Mononuclear cell (primary cell): ENCODE measurements around the gene SF3A2. TPM values are rescaled to one million over a fixed set of nuclear protein-coding genes. Genes with fewer than 3 reads are reported as not detected.

ENCODE experiments used
- H3K27me3 ChIP-seq: 2 replicates; pipeline ENCODE4 v1.6.0; 2011; ENCODE audit warnings: low read length, control low read depth; ENCODE audit not compliant: insufficient read depth
- H3K4me1 ChIP-seq: 2 replicates; pipeline ENCODE4 v1.5.1; 2011; ENCODE audit warnings: mild to moderate bottlenecking, low read length, control low read depth; ENCODE audit not compliant: insufficient read depth
- H3K4me3 ChIP-seq: 2 replicates; pipeline ENCODE4 v1.5.1; 2011; ENCODE audit warnings: mild to moderate bottlenecking, low read length, moderate library complexity
- H3K9me3 ChIP-seq: 2 replicates; pipeline ENCODE4 v1.5.1; 2011; ENCODE audit warnings: low read depth, mild to moderate bottlenecking, control low read depth, low read length
- total RNA-seq: library from RNA; depleted of rRNA; stranded (reverse); fragments of >200 nt; gene quantifications from one replicate; pipeline ENCODE4 v1.2.3, GENCODE V29; 2012

SF3A2 gene
- total RNA-seq, 1 donor, result 68.1 TPM

DNA sequence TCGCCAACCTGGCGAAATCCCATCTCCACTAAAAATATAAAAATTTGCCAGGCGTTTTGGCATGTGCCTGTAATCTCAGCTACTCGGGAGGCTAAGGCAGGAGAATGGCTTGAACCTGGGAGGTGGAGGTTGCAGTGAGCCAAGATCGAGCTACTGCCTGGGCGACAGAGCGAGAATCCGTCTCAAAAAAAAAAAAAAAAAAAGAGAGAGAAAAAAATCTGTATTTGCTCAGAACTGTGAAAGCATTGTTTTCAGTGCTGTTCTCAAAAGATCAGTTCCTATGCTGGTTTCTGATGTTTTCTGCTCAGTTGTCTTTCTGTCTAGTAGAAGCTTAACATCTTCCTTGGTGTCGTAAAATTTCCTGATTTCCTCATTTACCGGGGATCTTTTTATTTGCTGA is 2.5 kb downstream of the SF3A2 start:
- Histone ChIP-seq H3K27me3 (no peaks in the 10 kb centered on the region), H3K4me1 (peaks cover 74% of the 10 kb centered on the region), H3K4me3 (no peak overlapping the region), H3K9me3 (no peaks in the 10 kb centered on the region)

DNA sequence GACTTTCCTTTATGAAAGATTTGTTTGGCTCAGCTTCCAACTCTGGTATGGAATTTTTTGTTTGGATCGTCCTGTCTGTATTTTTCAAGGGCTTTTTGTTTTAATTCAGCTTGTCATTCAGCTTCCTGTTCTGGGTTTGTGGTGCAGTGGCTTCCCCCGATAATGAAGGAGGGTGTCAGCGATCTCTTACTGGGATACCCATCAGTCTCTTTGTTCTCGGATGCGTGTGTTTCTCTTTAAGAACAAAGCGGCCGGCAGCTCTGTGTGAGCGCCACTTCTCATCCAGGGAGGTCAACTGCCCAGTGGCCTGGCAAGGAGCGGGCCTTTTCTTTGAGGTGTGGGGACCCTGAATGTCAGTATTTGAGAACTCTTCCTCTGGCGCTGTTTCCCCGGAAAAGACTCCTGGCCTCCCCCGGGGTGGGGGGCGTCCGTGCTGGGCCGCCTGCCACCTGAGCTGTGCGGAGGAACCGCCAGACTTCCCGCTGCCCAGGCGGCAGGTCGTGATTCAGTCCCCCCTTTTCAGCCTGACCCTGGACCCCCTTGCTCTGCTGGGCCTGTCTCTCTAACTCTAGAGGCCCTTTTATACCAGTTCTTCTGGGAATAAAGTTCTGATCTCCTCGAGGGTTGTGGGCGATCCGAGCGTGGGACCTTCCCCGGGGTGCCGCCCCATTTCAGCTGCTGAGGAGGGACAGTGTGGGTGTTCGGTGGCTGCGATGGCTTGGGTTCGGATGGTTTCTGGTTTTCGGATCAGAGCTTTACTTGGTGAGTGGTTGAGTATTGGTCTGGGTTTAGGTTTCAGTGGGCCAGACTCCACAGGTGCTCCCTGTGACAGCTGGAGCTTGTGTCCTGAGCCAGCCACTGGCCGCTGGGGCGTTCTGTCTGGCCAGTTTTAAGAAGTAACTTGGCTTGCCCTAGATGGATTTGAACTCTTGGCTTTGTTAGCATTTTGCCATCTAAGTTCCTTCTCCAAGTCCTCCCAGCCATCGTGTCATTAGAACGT is 3.4 kb downstream of the SF3A2 start:
- peak overlapping the region; percentile 19 for H3K4me3 ChIP-seq
- H3K4me1 ChIP-seq, result peaks cover 65% of the 10 kb centered on the region

DNA sequence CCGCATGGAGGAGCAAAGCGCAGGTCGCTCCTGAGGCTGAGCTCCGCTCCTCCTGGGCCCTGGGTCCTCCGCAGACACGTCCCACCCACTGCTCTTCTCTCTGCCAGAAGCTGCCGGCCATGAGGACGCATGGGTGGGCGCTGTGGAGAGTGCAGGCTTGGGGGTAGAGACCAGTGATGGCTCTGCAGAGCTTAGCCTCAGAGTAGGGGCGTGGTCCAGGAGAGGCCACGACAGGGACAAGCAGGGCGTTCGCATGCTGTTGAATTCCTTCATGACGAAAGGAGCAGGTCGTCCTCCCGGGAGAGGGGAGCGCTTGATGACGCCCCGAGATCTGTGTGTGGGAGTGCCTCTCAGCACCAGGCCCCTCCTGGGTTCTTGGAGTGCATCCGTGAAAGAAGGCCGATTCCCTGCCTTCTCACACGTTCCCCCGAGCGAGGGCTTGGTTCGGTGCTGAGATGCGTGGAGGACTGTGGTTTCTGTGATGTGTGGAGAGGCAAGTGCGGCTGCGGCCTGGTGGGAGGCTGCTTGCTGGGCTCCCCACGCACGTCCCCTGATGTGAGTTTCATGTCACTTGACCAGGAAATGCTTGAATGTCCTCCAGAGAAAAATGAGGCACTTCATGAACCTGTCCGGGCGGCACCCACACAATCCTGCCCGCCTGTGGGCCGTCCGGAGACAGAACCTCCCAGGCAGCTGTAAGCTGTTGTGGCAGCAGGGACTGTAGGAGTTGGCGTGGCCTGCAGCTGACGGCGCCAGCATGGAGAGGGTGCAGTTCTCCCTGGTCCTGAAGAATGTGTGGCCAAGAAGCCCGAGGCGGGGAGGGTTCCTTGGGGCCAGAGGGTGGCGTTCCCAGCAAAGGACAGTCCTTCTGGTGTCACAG is 4.5 kb downstream of the SF3A2 start:
- Histone ChIP-seq H3K4me1 (peaks cover 60% of the 10 kb centered on the region), H3K27me3 (no peaks in the 10 kb centered on the region), H3K4me3 (no peak overlapping the region), H3K9me3 (no peaks in the 10 kb centered on the region)

More for the DNA sequence above, 3.4 kb downstream of the SF3A2 start:
- H3K27me3 ChIP-seq, result no peaks in the 10 kb centered on the region
- H3K9me3 ChIP-seq, result no peaks in the 10 kb centered on the region

DNA sequence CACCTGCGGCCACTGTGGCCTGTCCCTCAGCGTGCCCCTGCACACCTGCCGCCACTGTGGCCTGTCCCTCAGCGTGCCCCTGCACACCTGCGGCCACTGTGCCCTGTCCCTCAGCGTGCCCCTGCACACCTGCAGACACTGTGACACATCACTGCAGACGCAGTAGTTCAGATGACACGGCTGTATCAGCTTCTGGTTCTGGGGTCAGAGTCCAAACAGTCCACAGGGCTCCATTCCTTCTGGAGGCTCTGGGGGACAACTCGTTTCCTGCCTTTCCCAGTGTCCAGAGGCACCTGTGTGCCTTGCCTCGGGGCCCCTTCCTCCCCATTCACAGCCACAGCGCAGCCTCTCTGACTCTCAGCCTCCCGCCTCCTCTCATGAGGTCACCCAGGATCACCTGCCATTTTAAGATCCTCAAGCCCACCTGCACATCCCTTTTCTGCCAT is 5.5 kb downstream of the SF3A2 start:
- no peaks in the 10 kb centered on the region for H3K27me3 ChIP-seq
- H3K4me3 ChIP-seq, result no peak overlapping the region
- no peaks in the 10 kb centered on the region for H3K9me3 ChIP-seq
- peaks cover 59% of the 10 kb centered on the region for H3K4me1 ChIP-seq

DNA sequence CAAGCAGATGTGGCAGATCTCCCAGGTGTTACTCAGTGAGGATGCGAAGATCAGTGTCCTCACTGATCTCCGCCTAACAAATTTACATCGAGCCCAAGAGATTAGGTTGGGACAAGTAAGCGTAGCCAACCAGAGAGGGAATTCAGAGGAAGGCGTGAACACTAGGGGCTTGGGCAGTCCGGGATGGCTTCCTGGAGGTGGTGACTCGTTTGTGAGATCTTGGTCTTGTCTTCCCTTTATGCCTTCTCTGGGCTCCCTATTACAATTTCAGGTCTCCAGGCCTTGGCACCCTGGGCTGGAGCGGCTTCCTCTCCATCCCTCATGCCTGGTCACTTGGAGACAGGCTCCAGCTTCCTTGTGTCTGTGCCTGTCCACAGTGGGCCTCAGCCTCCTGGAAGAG is 6.2 kb downstream of the SF3A2 start:
- peaks cover 52% of the 10 kb centered on the region for H3K4me1 ChIP-seq

GRCh38 chr19:2243274-2244124 is 6.9 kb downstream of the SF3A2 start:
- H3K9me3 ChIP-seq, result no peaks in the 10 kb centered on the region
- no peak overlapping the region for H3K4me3 ChIP-seq
- H3K4me1 ChIP-seq, result peaks cover 45% of the 10 kb centered on the region
- no peaks in the 10 kb centered on the region for H3K27me3 ChIP-seq

More for the DNA sequence above, 6.2 kb downstream of the SF3A2 start:
- Histone ChIP-seq H3K4me3 (no peak overlapping the region), H3K27me3 (no peaks in the 10 kb centered on the region), H3K9me3 (no peaks in the 10 kb centered on the region)

DNA sequence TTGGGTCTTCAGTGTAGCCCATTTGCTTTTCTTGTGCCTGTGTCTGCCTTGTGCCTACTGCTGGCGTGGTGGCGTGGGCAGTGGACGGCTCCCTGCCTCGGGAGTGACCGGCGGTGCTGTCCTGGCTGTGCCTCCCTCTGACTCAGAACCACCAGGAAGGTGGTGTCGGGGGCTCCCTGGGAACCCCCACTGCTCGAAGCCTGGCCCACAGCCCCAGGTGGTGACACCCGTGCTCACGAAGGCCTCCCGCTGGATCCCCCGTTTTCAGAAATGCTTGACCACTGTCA is 7.4 kb downstream of the SF3A2 start:
- Histone ChIP-seq H3K27me3 (no peaks in the 10 kb centered on the region), H3K4me1 (peaks cover 40% of the 10 kb centered on the region), H3K9me3 (no peaks in the 10 kb centered on the region), H3K4me3 (no peak overlapping the region)

GRCh38 chr19:2244486-2244885 is 7.9 kb downstream of the SF3A2 start:
- Histone ChIP-seq H3K9me3 (no peaks in the 10 kb centered on the region), H3K4me3 (no peak overlapping the region), H3K4me1 (peaks cover 35% of the 10 kb centered on the region), H3K27me3 (no peaks in the 10 kb centered on the region)

DNA sequence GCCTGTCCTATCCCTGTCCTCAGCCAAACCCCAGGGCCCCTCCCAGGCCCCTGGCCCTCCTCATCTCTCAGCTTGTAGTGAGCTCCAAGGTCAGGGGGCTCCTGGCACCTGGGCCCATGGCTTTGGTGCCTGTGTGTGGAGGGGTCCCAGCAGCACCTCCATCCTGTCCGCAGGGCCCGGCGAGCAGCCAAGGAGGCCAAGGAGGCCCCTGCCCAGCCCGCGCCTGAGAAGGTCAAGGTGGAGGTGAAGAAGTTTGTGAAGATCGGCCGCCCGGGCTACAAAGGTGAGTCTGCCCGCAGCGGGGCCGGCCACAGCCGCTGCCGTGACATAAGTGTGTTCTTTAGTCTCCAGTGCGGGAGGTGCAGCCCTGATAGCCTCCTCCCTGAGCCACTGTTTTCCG is 8.6 kb downstream of the SF3A2 start:
- Histone ChIP-seq H3K9me3 (no peaks in the 10 kb centered on the region), H3K27me3 (peaks cover 6% of the 10 kb centered on the region), H3K4me3 (no peak overlapping the region), H3K4me1 (peaks cover 30% of the 10 kb centered on the region)

- peaks cover 30% of the 10 kb centered on the region for H3K4me1 ChIP-seq
- no peak overlapping the region for H3K4me3 ChIP-seq
- H3K27me3 ChIP-seq, result peaks cover 12% of the 10 kb centered on the region
- no peaks in the 10 kb centered on the region for H3K9me3 ChIP-seq
Observed at GRCh38 chr19:2246014-2246620, 9.5 kb downstream of the SF3A2 start.

DNA sequence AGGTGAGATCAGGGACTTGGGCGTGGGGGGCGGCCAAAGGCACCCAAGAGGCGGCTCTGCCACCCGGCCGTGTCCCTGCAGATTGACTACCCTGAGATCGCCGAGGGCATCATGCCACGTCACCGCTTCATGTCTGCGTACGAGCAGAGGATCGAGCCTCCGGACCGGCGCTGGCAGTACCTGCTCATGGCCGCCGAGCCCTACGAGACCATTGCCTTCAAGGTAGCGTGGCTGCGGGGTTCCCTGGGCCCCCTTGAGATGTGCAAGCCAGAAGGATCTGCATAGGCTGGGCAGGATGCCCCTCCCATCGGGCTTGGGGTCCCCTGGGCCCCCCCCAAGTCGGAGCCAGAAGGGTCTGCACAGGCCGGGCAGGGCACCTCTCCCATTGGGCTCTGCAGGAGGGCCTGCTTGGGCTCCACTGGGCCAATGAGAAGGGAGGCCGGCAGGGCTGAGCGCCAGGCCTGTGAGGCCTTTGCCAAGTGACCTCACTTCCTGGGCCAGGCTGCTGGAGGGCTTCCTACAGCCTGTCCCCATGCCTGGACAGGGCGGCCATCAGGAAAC is 10.3 kb downstream of the SF3A2 start:
- H3K9me3 ChIP-seq, result no peaks in the 10 kb centered on the region
- peaks cover 16% of the 10 kb centered on the region for H3K27me3 ChIP-seq
- peaks cover 28% of the 10 kb centered on the region for H3K4me1 ChIP-seq
- no peak overlapping the region for H3K4me3 ChIP-seq

DNA sequence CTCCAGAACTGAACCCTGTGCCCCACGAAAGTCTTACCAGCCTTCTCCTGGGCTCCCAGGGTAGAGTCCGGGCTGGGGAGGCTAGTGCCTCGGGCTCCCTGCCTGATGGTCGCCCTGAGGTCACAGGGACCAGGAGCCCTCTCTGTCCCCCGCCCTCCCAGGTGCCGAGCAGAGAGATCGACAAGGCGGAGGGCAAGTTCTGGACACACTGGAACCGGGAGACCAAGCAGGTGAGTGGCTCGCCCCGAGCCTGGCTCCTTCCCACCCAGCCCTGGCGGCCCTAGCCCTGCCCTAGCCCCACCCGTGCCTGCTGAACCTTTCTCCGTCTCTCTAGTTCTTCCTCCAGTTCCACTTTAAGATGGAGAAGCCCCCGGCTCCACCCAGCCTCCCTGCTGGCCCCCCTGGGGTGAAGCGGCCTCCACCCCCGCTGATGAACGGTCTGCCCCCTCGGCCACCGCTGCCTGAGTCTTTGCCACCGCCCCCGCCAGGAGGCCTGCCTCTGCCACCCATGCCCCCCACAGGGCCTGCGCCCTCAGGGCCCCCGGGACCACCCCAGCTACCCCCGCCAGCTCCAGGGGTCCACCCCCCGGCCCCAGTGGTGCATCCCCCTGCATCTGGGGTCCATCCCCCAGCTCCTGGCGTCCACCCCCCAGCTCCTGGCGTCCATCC is 10.9 kb downstream of the SF3A2 start:
- peaks cover 29% of the 10 kb centered on the region for H3K4me1 ChIP-seq
- H3K4me3 ChIP-seq, result no peak overlapping the region
- H3K9me3 ChIP-seq, result no peaks in the 10 kb centered on the region
- H3K27me3 ChIP-seq, result peaks cover 22% of the 10 kb centered on the region

DNA sequence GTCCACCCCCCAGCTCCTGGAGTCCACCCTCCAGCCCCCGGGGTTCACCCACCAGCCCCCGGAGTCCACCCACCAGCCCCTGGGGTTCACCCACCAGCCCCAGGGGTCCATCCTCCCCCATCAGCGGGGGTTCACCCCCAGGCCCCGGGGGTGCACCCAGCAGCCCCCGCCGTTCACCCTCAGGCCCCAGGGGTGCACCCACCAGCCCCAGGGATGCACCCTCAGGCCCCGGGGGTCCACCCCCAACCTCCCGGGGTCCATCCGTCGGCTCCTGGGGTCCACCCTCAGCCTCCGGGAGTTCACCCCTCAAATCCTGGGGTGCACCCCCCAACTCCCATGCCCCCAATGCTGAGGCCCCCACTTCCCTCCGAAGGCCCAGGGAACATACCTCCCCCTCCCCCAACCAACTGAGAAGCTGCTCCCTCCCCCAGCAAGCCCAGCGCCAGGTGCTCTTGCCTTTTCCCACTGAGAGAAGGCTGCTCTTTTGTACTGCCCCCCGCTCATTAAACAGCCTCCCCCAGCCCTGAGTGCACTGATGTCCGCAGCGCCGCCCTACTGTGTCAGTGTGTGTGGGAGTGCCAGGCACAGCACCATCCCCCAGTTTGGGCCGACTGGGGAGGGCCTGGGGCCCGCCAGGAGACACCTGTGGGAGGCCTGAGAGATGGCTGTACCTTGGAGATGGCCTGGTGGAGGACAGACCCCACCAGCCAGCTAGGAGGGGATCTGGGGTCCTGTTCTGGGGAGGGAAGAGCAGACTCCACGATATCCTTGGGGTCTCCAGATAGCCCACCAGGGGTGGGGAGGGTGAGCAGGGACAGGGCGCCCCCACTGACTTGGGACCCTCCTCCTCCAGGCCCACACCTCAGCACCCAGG is 11.7 kb downstream of the SF3A2 start:
- Histone ChIP-seq H3K9me3 (no peaks in the 10 kb centered on the region), H3K4me3 (no peak overlapping the region), H3K4me1 (peaks cover 32% of the 10 kb centered on the region), H3K27me3 (peaks cover 30% of the 10 kb centered on the region)
